G401.6 (cell line): Measurements from ENCODE around the gene PLSCR4.
"Not testable (repeated sequence)": the region's sequence is repeated elsewhere in the genome, so short reads cannot be mapped to it uniquely, and the experiment has no call there.

ENCODE experiments used
- FAIRE-seq: peaks from 2 replicates; lab custom pipeline; 2012; peaks lifted over from hg19 to GRCh38; lab: Jason Lieb, UNC

Gene PLSCR4

DNA sequence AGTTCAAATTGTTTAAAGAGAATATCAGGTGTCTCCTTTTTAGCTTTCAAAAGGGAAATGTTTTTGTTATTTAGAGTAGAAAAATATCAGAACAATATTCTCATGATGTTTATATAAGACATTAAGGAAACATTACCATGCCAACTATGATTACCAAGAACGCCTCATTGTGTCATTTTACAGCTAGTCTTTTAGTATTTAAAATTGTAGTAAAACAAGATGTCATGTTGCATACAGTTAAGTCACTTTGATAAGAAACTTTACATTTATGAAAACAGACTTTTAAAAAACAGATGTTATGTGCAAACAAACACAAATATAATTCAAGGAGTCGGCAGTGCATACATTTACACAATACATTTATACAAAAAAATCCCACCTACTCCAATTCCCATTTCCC lies 4.4 kb downstream of the PLSCR4 start:
- no peak for FAIRE-seq

DNA sequence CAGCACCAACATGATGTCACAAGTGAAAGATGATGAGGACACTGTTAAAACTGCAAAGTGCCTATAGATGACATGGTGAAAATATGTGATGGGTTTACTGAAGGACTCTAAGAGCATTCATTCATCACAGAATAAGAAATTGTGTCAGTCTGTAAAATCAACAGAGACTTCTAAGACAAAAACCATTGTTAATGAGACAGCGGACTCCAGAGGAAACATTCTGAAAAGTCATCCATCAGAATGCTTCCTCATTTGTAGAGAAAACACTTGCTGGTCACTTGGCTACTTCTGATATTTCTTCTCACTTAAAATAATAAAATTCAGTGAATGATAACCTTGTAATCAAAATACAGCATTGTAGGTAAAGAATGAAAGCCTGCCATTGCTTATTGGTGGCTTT lies 7.3 kb downstream of the PLSCR4 start:
- no peak for FAIRE-seq

DNA sequence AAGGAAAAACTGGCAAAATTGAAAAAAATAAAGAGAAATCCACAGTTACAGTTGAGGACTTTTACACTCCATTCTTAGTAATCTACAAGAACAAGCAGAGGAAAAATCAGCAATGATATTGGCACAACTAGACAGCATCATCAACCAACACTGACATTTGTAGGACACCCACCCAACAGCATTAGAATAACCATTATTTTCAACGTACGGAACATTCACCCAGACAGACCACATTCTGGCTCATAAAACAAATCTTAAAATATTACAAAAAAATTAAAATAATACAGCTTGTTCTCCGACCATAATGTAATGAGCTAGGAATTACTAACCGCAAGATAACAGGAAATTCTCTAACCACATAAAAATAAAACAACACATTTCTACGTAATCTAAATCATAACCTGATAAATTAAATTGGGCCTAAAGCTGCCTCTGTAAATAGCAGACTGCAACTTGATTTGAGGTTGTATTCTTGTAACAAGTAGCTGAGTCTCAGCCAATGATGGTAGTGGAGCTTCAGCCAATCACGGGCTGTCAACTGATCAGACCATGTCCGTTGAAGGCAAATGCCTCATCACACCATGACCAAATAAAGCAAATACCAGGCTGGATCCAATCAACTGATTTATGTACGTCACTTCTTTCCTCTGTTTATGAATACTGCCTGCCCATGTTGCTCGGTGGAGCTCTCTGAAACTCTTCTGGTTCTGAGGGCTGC lies 9.2 kb downstream of the PLSCR4 start:
- FAIRE-seq: no peak

DNA sequence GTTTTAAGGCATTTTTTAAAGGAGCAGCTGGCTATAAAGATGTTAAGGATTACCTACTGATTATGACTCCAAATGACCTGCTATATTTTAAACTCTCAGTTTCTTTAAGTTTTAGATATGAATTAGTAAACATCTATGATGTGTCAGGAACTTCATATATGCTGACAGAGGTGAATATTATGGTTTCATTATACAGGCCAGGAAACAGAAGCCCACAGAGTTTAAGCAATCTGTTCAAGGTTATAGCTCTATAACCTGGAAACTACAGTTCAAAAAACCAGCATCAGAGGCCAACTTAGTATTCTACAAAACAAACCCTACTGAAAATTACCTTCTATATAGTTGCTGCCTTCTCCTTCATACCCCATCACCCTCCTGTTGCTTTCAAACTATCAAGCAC lies 17.4 kb downstream of the PLSCR4 start:
- no peak for FAIRE-seq

DNA sequence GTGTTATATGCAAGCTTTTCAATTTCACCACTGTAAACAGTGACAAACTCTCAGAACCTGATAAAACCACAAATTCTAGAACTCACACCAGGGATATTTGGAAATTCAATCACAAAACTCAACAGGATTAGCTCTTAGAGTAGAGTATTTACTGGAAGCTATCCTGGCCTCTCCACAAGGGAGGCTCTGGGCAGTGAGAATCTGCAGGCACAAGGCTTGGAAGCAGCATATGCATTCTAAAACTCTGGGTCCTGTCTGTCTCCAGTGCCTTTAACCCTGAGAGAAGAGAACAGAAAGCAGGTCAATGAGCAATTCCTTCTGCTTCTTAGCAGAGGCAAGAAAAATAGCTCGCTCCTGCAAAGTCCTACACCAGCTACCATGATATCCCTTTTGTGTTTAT lies 23.4 kb downstream of the PLSCR4 start:
- no peak for FAIRE-seq

DNA sequence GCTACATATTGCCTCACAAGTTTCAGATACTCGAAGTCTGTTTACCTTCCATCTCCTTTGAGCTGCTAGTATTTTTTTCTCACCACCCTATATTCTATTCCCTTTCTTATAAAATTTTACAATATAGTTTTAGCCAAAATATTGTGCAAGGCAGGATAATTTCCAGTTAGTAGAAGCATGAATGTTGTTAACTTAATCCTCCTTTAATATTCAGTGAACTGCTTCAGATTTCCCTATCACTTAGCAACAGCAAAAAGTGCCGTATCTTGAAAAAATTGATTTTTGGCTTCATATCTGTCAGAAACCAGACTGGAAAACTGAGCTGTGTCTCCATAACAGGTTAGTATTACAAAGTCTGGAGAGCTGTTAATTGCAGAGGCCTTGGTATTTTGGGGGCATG lies 24.0 kb downstream of the PLSCR4 start:
- no peak for FAIRE-seq

DNA sequence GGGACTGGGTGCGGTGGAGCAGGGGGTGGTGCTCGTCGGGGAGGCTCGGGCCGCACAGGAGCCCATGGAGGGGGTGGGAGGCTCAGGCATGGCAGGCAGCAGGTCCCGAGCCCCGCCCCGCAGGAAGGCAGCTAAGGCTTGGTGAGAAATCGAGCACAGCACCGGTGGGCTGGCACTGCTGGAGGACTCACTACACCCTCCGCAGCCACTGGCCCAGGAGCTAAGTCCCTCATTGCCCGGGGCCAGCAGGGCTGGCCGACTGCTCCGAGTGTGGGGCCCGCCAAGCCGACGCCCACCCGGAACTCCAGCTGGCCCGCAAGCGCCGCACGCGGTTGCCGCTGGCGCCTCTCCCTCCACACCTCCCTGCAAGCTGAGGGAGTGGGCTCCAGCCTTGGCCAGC lies 25.4 kb downstream of the PLSCR4 start:
- FAIRE-seq: not testable (repeated sequence)

DNA sequence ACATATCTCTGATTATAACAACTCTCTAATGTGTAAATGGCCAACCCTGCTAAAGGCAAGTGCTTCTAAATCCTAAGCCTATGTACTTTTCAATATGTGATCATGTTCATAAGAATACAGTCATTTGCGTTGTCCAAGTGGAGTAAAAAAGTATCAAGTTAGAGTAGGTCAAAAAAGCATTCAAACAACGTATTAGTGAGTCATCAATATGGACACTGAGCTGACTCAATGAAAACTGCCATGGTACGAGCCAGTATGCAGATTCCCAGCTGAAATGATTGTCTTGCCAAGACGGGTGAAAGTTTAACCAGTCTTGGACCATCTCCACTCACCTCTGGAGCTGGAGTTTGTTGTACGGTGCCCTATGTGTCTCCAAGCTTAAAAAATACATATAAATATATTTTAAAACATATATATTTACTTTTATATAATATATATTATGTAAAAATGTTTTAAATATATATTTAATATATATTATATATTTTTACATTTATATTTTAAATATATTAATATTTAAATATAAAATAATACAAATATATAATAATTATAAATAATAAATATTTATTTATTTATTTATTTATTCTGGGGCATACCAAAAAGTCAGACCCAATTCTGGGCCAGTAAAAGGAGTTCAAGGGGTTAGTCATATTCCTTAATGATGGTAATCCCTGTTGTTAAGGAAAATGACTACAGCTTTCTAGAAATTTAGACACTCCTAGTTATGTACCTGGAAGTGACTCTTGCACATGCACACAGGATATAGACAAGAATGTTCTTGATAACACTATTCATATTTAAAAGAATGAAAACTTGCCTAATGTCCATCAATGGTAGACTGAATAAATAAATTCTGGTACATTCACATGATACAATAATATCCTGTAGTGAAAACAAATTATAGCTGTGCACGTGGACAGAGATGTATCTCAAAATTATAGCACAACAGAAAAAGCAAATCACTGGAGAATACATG lies 27.2 kb downstream of the PLSCR4 start:
- peak; percentile 96 for FAIRE-seq

DNA sequence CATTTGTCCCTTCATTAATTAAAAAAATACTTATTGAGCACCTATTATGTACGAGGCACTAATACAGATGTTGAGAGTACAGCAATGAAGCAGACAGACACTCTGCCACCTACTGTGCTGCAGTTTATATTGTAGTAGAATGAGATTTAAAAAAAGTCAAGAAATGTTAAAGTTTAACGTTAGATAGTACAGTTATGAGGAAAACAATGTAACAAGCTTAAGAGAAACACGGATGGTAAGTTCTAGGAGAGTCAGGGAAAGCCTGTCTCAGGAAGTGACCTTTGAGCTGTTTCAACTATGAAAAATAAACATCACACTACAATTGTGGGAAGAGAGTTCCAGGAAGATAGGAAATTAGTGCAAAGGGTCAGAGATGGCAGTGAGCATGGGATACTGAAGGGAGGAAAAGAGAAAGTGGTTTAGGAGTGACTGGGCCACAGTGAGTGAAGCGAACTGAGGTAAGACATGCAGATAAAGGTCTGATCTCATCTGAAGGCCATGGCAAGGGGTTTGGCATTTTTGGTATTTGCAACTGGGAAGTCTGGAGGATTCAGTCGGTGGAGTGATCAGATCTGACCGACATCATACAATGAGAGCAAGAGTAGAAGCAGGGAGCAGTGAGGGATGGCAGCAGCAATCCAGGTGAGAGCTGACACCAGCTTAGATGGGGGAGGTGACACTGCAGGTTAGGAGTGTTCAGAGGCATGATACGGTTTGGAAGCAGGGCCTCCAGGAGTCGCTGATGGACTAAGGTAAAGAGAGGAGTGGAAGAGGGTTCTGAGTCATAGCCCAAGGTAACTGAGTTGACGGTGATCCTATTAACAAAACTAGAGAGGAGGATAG lies 28.5 kb downstream of the PLSCR4 start:
- FAIRE-seq: no peak

DNA sequence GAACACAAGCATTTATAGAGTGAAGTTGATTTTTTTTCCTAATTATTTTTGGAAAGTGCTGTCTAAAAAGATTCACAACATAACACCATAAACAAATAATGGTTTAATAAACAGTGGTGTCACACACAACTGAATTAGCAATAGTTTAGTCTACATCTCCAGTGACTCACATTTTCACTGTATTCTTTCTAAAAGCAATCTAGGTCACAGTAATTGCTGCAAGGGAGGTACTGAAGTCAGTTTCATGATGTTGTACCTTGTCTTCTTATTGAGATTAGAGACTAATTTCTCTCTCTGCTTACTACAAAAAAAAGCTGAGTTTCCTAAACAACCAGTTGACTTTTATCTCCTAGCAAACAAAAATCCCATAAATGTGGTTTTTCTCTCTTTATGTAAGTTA lies 29.6 kb downstream of the PLSCR4 start:
- no peak for FAIRE-seq

DNA sequence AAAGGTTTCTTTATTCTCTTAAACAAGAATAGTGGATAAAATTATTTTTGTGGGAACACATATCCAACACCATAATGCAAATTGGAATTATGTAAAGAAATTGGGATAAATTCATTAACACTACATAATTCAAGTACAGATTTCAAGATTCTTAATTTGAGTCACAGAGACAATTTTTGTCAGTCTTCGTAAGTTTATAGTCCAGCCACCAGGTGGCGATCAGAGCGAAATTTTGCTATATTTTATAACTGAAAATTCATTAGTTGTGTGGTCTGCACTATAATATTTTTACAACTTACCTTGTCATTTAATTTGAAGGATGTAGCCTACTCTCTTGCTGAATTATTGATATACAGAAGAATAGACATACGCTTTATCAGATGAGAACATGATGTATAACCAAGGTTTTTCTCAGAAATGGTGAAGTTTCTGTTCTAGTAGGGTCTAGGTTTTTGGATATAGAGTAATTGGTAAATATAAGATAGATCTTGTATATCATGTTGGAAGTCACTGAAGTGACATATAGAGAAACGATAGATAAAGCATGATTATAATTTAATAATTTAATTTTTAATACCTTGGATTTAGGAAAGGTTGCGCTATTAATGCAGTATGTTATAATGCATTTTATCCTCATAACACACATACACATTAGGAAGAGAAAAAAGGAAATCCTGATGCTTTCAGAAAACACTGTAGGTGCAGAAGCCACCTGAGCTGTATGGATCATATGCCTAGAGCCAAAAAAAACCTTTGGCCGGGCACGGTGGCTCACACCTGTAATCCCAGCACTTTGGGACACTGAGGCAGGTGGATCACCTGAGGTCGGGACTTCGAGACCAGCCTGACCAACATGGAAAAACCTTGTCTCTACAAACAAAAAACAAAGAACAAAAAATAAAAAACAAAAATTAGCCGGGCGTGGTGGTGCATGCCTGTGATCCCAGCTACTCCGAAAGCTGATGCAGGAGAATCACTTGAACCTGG lies 31.7 kb downstream of the PLSCR4 start:
- FAIRE-seq: peak; percentile 90

DNA sequence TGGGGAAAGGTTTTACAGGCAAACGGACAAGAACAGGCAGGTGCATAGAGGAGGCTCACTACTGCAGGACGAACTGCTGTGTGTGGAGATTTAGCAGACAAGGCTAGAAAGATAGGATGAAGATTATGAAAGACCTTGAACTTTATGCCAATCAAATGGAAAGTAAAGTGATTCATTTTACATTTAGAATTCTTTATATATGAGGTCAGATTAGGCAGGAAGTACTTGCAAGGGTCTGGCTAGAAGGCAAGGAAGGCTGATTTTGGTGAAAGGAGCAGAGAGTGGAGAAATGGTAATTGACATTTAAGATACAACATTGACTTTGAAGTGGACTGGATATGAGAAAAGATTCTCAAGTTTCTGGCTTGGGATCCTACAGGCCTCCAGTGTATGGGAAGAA lies 33.6 kb downstream of the PLSCR4 start:
- no peak for FAIRE-seq

DNA sequence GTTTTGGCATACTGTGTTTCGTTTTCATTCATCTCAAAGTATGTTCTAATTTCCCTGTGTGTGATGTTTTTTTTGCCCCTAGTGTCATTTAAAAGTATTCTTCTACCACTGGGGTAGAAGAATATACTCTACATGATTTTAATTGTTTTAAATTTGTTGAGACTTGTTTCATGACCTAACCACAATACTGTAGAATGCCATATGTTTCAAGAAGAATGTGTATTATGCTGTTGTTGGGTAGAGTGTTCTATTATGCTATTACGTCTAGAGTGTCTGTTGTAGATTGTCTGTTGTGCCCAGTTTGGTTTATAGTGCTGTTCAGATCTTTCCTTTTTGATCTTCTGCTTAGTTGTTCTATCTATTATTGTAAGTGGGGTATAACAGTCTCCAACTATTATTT lies 36.4 kb downstream of the PLSCR4 start:
- FAIRE-seq: no peak

DNA sequence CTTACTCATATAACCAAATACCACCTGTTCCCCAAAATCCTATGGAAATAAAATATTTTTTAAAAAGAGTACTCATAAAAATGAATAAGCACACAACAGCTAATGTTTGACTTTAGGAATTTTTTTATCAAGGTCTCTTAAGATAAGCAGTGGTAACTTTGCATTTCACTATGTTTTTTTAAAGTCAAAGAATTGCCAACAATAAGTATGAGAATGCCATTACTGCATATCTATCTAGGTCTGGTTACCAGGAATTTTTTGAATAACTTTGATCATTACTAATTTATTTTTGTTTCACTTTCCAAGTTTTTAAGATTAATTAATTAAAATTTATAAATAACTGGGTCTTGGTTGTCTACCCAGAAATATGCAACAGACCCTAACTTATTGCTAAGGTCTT lies 41.5 kb downstream of the PLSCR4 start:
- no peak for FAIRE-seq

DNA sequence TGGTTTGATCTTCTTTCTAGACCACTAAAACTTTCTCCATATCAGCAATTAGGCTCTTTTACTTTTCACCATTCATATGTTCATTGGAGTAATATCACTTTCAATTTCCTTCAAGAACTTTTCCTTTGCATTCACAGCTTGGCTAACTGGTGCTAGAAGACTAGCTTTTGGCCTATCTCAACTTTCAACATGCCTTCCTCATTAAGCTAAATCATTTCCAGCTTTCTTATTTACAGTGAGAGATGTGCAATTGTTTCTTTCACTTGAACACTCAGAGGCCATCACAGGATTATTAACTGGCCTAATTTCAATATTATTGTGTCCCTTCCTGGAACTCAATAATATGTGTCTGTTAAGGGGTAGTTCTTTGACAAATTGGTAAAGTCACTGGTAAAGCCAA lies 47.1 kb downstream of the PLSCR4 start:
- FAIRE-seq: no peak

DNA sequence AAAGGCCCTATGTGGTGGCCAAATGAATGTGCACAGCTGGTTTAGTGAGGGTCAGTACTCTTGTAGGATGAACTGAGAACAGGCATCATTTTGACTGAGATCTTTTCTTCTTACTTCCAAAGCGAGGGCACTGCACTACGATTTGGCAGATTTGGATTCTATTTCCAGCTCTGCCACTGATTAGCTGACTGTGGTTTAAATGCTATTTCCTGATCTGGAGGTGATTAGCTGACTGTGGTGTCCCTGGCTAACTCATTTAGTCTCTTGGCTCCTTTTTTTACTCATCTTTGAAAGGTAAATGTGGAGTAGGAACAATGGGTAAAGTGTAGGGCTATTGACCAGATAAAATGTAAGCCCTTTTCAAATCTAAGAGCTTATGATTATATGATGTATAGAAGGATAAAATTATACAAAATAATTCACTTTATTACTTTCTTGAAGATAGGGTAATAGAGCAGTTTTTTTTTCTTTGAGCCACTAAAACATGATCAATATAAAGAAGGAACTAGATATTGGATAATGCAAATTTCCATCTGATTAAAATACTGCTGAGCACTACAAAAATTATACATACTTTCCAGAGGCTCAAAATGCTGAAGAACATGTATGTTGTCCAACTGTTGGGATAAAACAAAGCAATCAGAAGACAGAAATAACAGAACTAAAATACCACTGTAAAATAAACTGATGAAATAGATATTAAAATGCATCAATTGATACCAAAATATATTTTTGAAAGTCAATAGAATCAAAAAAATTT lies 50.3 kb downstream of the PLSCR4 start:
- FAIRE-seq: no peak

DNA sequence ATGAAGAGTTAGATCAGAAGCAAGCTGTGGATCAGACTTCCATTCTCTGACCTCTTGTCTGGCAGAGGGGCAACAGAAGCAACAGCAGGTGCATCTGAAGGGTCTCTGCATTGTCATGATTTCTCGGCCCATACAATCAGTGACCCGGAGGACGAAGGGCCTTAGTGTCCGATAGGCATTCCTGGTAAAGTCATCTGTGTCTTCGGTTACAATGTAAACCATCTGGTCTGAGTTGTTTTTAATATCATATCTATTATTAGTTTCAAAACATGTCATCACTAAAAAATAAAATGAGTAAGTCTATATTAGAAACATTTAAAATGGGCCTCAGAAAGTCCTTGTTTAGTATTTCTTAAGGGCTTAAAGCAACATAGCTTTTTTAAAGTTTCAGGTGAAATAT lies 51.1 kb downstream of the PLSCR4 start:
- FAIRE-seq: no peak

DNA sequence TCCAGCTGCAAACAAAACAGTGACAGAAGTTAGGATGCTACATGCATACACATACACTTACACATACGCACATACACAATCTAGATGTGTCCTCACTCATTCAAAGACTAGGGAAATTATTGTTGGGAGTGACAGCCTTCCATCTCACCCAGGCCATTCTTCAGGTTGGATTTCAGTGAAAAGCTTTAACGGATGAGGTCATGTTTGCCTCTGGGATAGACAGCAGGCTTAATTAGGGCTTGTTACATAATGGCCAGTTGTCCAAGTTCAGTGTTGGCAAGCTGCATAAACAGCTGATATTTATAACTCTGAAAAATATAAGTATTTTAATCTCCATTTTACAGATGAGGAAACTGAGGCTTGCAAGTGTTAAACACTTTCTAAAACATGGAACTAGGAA lies 54.1 kb downstream of the PLSCR4 start:
- no peak for FAIRE-seq

DNA sequence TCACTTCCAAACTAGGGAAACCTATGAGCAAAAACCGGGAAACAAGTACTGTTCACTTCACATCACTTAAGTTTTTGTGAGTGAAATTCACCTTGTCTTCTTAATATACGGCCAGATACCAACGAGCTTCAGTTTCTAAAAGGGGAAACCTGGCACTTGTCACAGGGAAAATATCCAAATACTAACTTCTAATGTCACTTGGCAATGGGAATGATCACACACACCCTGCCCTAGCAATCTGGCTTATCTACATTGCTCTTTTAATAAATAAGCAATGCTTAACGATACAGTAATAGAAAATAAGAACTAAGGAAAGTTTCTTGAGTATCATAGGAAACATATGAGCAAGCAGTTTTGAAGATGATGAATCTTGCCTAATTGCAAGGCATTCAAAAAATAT lies 55.3 kb downstream of the PLSCR4 start:
- no peak for FAIRE-seq

DNA sequence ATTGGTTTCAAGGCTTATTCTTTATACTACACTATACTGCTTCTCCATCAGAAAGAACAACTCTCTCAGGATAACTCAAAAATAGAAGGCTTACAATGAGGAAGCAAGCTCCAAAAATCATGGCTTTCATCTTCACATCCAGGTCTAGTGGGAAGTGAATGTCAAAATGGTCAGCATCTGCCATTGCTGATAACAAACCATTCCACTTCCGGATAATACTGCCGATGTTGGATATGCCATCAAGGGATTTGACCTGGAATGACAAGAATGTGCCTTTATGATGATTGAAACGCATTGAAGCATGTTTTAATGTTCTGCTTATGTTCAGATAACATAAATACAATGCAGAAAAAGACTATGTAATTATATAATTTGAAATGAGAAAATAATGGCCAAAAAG lies 55.9 kb downstream of the PLSCR4 start:
- no peak for FAIRE-seq

DNA sequence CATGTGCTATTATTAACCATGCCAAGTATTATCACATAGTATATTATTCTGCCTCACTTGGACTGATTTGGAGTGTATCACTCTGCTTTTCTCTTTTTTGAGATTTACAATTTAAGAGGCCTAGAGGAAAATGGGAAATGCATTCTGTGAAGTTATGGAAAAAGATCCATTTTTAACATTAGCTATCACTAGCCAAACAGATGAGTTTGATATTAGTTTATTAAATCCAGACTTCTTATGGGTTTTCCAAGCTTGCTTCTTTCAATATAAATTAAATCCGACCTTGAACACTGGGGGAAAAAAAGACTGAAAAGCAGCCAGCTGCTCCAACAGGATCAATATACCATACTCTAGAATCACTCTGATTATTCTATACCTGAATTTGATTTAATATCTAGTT lies 59.9 kb downstream of the PLSCR4 start:
- FAIRE-seq: no peak
